MM.1S (cell line): ENCODE measurements around the gene TCEANC2.

Experiments
- EZH2phosphoT487 ChIP-seq: fragments of 300-600 bp; sonication (generic); IDR thresholded peaks from 2 replicates; pipeline ENCODE4 v1.6.1; 2018; ENCODE audit warnings: antibody characterized with exemption, low read length
- TF ChIP-seq, protein P1 (sequence below): fragments of 300-600 bp; sonication (generic); IDR thresholded peaks from 2 replicates; pipeline ENCODE4 v1.5.1; 2016; ENCODE audit warnings: antibody characterized with exemption, low read length, mixed read lengths

DNA sequence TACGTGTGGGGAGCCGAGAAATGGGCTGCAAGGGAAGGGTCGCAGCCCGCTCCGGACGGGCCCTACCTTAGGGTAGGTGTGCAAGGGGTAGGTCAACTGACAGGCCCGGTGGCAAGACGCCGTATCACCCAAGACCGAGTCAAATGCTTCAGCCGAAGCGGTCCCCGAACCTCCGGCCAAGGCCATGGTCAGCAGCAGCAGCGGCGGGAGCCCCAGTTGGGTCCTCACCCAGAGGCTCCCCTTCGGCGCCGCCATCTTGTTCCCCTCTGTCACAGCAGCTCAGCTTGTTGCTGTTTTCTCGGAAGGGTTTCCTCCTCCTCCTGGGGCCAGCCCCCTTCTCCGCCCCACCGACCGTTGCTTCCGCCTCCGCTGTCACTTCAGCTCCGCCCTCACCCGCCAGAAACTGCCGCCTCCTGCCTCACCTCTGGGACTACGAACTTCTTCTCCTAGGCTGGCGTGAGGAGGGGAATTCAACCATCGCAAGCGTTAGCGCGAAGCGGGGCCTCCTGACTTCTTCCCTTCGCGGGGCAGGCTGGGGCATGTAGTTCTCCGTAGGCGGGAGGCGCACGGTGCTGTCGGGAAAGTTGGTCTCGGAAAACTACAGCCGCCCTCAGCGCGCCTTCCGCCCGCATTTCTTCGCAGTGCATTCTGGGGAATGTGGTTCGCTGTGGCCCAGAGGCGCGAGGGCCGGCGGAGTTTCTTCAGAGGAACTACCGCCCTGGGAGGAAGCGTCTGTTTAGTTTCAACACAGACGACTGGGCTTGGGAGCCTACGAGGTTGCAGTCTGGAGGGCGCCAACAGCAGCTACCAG is at the start of gene TCEANC2, which contains the start of gene TMEM59:
- TF ChIP-seq, protein P1, sequence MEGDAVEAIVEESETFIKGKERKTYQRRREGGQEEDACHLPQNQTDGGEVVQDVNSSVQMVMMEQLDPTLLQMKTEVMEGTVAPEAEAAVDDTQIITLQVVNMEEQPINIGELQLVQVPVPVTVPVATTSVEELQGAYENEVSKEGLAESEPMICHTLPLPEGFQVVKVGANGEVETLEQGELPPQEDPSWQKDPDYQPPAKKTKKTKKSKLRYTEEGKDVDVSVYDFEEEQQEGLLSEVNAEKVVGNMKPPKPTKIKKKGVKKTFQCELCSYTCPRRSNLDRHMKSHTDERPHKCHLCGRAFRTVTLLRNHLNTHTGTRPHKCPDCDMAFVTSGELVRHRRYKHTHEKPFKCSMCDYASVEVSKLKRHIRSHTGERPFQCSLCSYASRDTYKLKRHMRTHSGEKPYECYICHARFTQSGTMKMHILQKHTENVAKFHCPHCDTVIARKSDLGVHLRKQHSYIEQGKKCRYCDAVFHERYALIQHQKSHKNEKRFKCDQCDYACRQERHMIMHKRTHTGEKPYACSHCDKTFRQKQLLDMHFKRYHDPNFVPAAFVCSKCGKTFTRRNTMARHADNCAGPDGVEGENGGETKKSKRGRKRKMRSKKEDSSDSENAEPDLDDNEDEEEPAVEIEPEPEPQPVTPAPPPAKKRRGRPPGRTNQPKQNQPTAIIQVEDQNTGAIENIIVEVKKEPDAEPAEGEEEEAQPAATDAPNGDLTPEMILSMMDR, result no peak
- TF ChIP-seq EZH2phosphoT487, result no peak
